HG02571 (cell line): ENCODE measurements around the gene GNAI1.

Source experiments
- ATAC-seq: cut with Tn5 transposase; IDR thresholded peaks from one replicate; pipeline ENCODE4 v1.9.1; 2021; ENCODE audit warnings: mild to moderate bottlenecking, moderate library complexity; ENCODE audit not compliant: unreplicated experiment

The GNAI1 gene

GRCh38 chr7:80131675-80132435, 2.8 kb upstream of the GNAI1 start:
- no peak for ATAC-seq

GRCh38 chr7:80132594-80132993, 2.0 kb upstream of the GNAI1 start:
- ATAC-seq, result no peak

GRCh38 chr7:80133361-80134114, 1.1 kb upstream of the GNAI1 start:
- no peak for ATAC-seq

GRCh38 chr7:80134115-80134535, 506 bp upstream of the GNAI1 start:
- no peak for ATAC-seq

GRCh38 chr7:80135309-80136104, 876 bp downstream of the GNAI1 start:
- no peak for ATAC-seq

GRCh38 chr7:80136261-80137055, 1.8 kb downstream of the GNAI1 start:
- no peak for ATAC-seq

- ATAC-seq, result no peak
Measured at GRCh38 chr7:80137410-80137809, 2.8 kb downstream of the GNAI1 start.

GRCh38 chr7:80139236-80139635, 4.6 kb downstream of the GNAI1 start:
- ATAC-seq, result no peak

- ATAC-seq, result no peak
Measured at GRCh38 chr7:80140388-80140787, 5.8 kb downstream of the GNAI1 start.

- ATAC-seq, result no peak
Measured at GRCh38 chr7:80141376-80141775, 6.7 kb downstream of the GNAI1 start.

GRCh38 chr7:80142853-80143580, 8.4 kb downstream of the GNAI1 start:
- ATAC-seq, result no peak

GRCh38 chr7:80145780-80146422, 11.3 kb downstream of the GNAI1 start:
- no peak for ATAC-seq

- ATAC-seq, result no peak
Measured at GRCh38 chr7:80146545-80147182, 12.0 kb downstream of the GNAI1 start.

GRCh38 chr7:80147543-80148391, 13.1 kb downstream of the GNAI1 start:
- ATAC-seq, result no peak

- ATAC-seq, result no peak
Measured at GRCh38 chr7:80150611-80151273, 16.1 kb downstream of the GNAI1 start.

- no peak for ATAC-seq
Measured at GRCh38 chr7:80151274-80151665, 16.6 kb downstream of the GNAI1 start.

GRCh38 chr7:80153446-80153845, 18.8 kb downstream of the GNAI1 start:
- ATAC-seq, result no peak
